IMR-90 (cell line): ENCODE measurements around the gene CYTH1. TPM values are rescaled to one million over a fixed set of nuclear protein-coding genes. Genes with fewer than 3 reads are reported as not detected.

Experiments
- ATAC-seq: fragments of 200-7000 bp; cut with Tn5 transposase; 2 replicates; pipeline ENCODE4 v1.9.1; 2020; ENCODE audit warnings: low read depth, mild to moderate bottlenecking, moderate library complexity
- BruUV-seq: library from RNA; stranded (reverse); fragments of 400-500 nt; replicated peaks from 2 replicates; lab custom pipeline; 2021; lab: Mats Ljungman, UMichigan
- CTCF ChIA-PET: fragments of 300-600 bp; formaldehyde crosslinking; extraction: SDS; loops from one replicate; lab custom pipeline; 2021; ENCODE audit warnings: antibody characterized with exemption; lab: Yijun Ruan, JAX
- POLR2A ChIA-PET: fragments of 300-600 bp; sonication (Branson Sonifier 250); formaldehyde crosslinking; loops from one replicate; lab custom pipeline; 2022; ENCODE audit warnings: antibody characterized with exemption; ENCODE audit not compliant: unreplicated experiment; lab: Charles Lee
- DNase-seq: peaks from one replicate; pipeline ENCODE4 v3.0.0; 2013
- H2AFZ ChIP-seq: replicated peaks from 2 replicates; pipeline ENCODE3; 2013; ENCODE audit warnings: low read length, mild to moderate bottlenecking; ENCODE audit not compliant: poor library complexity
- H2AK5ac ChIP-seq: 2 replicates; pipeline ENCODE4 v1.6.1; 2013; ENCODE audit warnings: low read depth, low read length, inconsistent platforms
- H2AK9ac ChIP-seq: replicated peaks from 2 replicates; pipeline ENCODE3; 2013; ENCODE audit warnings: mild to moderate bottlenecking, low read depth, low read length, moderate library complexity; ENCODE audit not compliant: poor library complexity
- H2BK120ac ChIP-seq: 2 replicates; pipeline ENCODE4 v1.6.1; 2013; ENCODE audit warnings: low read depth, low read length, inconsistent platforms
- H2BK15ac ChIP-seq: 3 replicates; pipeline ENCODE4 v1.6.1; 2013; ENCODE audit warnings: low read depth, low read length, inconsistent platforms
- H2BK20ac ChIP-seq: 2 replicates; pipeline ENCODE4 v1.6.1; 2013; ENCODE audit warnings: low read depth, mild to moderate bottlenecking, inconsistent platforms, low read length, moderate library complexity
- H2BK5ac ChIP-seq: 2 replicates; pipeline ENCODE4 v1.6.1; 2013; ENCODE audit warnings: mild to moderate bottlenecking, low read depth, low read length, inconsistent platforms; ENCODE audit not compliant: poor library complexity, severe bottlenecking
- H3K14ac ChIP-seq: replicated peaks from 2 replicates; pipeline ENCODE4 v1.6.1; 2013; ENCODE audit warnings: low read depth, low read length, inconsistent platforms
- H3K18ac ChIP-seq: 2 replicates; pipeline ENCODE4 v1.6.1; 2013; ENCODE audit warnings: low read depth, low read length, control low read depth
- H3K23ac ChIP-seq: 2 replicates; pipeline ENCODE4 v1.6.1; 2013; ENCODE audit warnings: low read depth, low read length, inconsistent platforms
- H3K27ac ChIP-seq: 2 replicates; pipeline ENCODE4 v1.5.1; 2013; ENCODE audit warnings: mild to moderate bottlenecking, control low read depth, low read length; ENCODE audit not compliant: insufficient read depth
- H3K27me3 ChIP-seq: 2 replicates; pipeline ENCODE4 v1.6.1; 2013; ENCODE audit warnings: low read length; ENCODE audit not compliant: control insufficient read depth, insufficient read depth
- H3K36me3 ChIP-seq: 2 replicates; pipeline ENCODE4 v1.6.1; 2013; ENCODE audit warnings: low read length, mixed read lengths; ENCODE audit not compliant: control insufficient read depth, insufficient read depth
- H3K4ac ChIP-seq: 2 replicates; pipeline ENCODE4 v1.6.1; 2013; ENCODE audit warnings: low read depth, low read length, inconsistent platforms
- H3K4me1 ChIP-seq: 2 replicates; pipeline ENCODE4 v1.6.1; 2013; ENCODE audit warnings: low read length, mixed read lengths; ENCODE audit not compliant: control insufficient read depth, insufficient read depth
- H3K4me2 ChIP-seq: 2 replicates; pipeline ENCODE4 v1.6.1; 2013; ENCODE audit warnings: low read depth, mild to moderate bottlenecking, control low read depth, low read length, moderate library complexity
- H3K4me3 ChIP-seq: 2 replicates; pipeline ENCODE4 v1.5.1; 2013; ENCODE audit warnings: low read depth, mild to moderate bottlenecking, control low read depth, low read length, moderate library complexity; ENCODE audit not compliant: insufficient read depth
- H3K56ac ChIP-seq: 2 replicates; pipeline ENCODE4 v1.6.1; 2013; ENCODE audit warnings: low read length, inconsistent platforms; ENCODE audit not compliant: insufficient read depth; ENCODE audit errors: extremely low read depth
- H3K79me1 ChIP-seq, 2 experiments: 2 replicates each; pipeline ENCODE4 v1.6.1; 2013; ENCODE audit warnings: low read length in 2 of 2, inconsistent platforms in 1 of 2, low read depth in 1 of 2
- H3K9ac ChIP-seq: 2 replicates; pipeline ENCODE4 v1.6.1; 2013; ENCODE audit warnings: low read depth, low read length, control low read depth
- H3K9me1 ChIP-seq: 2 replicates; pipeline ENCODE4 v1.6.1; 2013; ENCODE audit warnings: low read length, inconsistent platforms; ENCODE audit not compliant: insufficient read depth
- H3K9me3 ChIP-seq: 2 replicates; pipeline ENCODE4 v1.6.1; 2013; ENCODE audit warnings: low read length; ENCODE audit not compliant: control insufficient read depth, insufficient read depth
- H4K20me1 ChIP-seq: 2 replicates; pipeline ENCODE4 v1.6.1; 2013; ENCODE audit warnings: low read length, inconsistent platforms; ENCODE audit not compliant: insufficient read depth
- H4K5ac ChIP-seq: 2 replicates; pipeline ENCODE4 v1.6.1; 2013; ENCODE audit warnings: mild to moderate bottlenecking, low read depth, low read length, control low read depth
- H4K8ac ChIP-seq, 2 experiments: 2 replicates each; pipeline ENCODE4 v1.6.1; 2013; ENCODE audit warnings: low read depth in 2 of 2, low read length in 2 of 2, control low read depth in 1 of 2, inconsistent platforms in 1 of 2
- H4K91ac ChIP-seq: 2 replicates; pipeline ENCODE4 v1.6.1; 2013; ENCODE audit warnings: low read depth, low read length, inconsistent platforms; ENCODE audit not compliant: insufficient read depth
- CEBPB ChIP-seq: IDR thresholded peaks from 2 replicates; pipeline ENCODE4 v1.6.1; 2012; ENCODE audit warnings: low read depth, low read length, improper control_type of control experiment
- MAFK ChIP-seq: IDR thresholded peaks from 2 replicates; pipeline ENCODE4 v1.6.1; 2012; ENCODE audit warnings: low read depth, low read length, improper control_type of control experiment
- WGBS, 2 experiments: methylation state at CpG; one replicate each; pipeline versions ENCODE4 v1.1.5 to v1.1.7; 2013; ENCODE audit warnings: missing lambda C conversion rate in 2 of 2; ENCODE audit not compliant: insufficient read length in 1 of 2; ENCODE audit errors: extremely low coverage in 2 of 2; 5-methylcytosine and 5-hydroxymethylcytosine counted together
- dilution Hi-C: fragments of 300-500 bp; cut with HindIII; formaldehyde crosslinking; loops from one replicate; pipeline ENCODE4 v1.14.3; 2018; ENCODE audit warnings: low sequenced_read_pairs; ENCODE audit not compliant: unreplicated experiment
- in situ Hi-C: fragments of 300-500 bp; cut with MboI; formaldehyde crosslinking; loops from 3 replicates; pipeline ENCODE4 v1.14.3; 2019; ENCODE audit warnings: low sequenced_read_pairs, inconsistent platforms, mixed read lengths
- intact Hi-C: fragments of 100-400 bp; cut with micrococcal nuclease; formaldehyde crosslinking; loops from 2 replicates; pipeline ENCODE4 v1.10.0; 2022
- polyA plus RNA-seq, 3 experiments: library from polyadenylated mRNA; depleted of rRNA; stranded (reverse); fragments of >200 nt; gene quantifications; 2 replicates each; pipeline ENCODE4 v1.2.3, GENCODE V29; 2012; ENCODE audit warnings: low replicate concordance in 1 of 3
- total RNA-seq: library from RNA; depleted of rRNA; stranded (reverse); fragments of >200 nt; gene quantifications from 2 replicates; pipeline ENCODE4 v1.2.3, GENCODE V29; 2012

The CYTH1 gene
- total and polyA plus RNA-seq, 2 of the 4 experiments (the other 2 are of a cell fraction), result 7.9 to 12.4 TPM

DNA sequence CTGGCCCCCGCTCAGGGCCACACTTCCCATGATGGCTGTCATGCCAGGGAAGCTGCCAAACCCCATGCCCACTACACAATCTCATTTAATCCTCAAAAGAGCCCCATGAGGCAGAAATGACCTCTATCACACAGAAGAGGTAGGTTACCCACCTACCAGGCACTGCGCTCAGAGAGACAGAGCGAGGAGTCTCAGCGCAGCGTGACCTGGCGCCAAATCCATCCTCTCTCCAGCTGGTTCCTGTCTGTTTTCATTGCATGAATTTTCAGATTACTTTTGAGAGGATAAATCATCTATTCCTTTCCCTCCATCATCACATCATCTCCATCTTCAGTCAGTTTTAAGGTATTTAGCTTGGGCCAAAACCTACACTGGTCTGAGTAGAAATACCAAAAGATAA lies 103.4 kb downstream of the CYTH1 start:
- BruUV-seq, result no TSS peak
- WGBS, 2 experiments, result no CpG with 5 or more reads among the region's 6 CpGs

More for the DNA sequence above, 103.4 kb downstream of the CYTH1 start:
- Histone ChIP-seq H3K27ac (no peak overlapping the region), H3K56ac (no peak overlapping the region), H2AK5ac (no peak overlapping the region), H3K4me2 (no peak overlapping the region), H4K8ac (no peak overlapping the region), H3K36me3 (peaks cover 32% of the 10 kb centered on the region; the same call in 1 of the 2 replicates), H3K4me1 (peaks cover 8% of the 10 kb centered on the region), H4K5ac (no peak overlapping the region), H3K9me3 (no peaks in the 10 kb centered on the region), H3K9me1 (peaks cover 16% of the 10 kb centered on the region), H4K20me1 (no peaks in the 10 kb centered on the region), H2AK9ac (no peak overlapping the region), H3K79me1 (peaks cover 0 to 9% of the 10 kb centered on the region in 2 experiments; a peak in 1 of 4 replicates), H2BK5ac (no peak overlapping the region), H3K23ac (no peak overlapping the region), H3K27me3 (no peaks in the 10 kb centered on the region), H3K9ac (no peak overlapping the region), H3K18ac (no peak overlapping the region), H2BK15ac (no peak overlapping the region), H3K4ac (no peak overlapping the region), H2AFZ (no peak overlapping the region), H3K4me3 (no peak overlapping the region), H3K14ac (no peak overlapping the region), H2BK20ac (no peak overlapping the region), H4K91ac (no peak overlapping the region), H2BK120ac (no peak overlapping the region)
- in situ Hi-C loops, result no loop called here
- intact Hi-C loops, result no loop called here
- DNase-seq, result no peak
- POLR2A ChIA-PET, result no interaction called here
- dilution Hi-C loops, result no loop called here
- TF ChIP-seq MAFK (no peak), CEBPB (no peak)
- no peak for ATAC-seq
- CTCF ChIA-PET, result interaction anchor here (1.2 kb wide), 1 partner anchor 20 kb away, joined by 3 read pairs; no protein-coding TSS in a partner anchor
